GM21447 (cell line): ENCODE data around the gene THAP7.

Source experiments
- ATAC-seq: cut with Tn5 transposase; IDR thresholded peaks from one replicate; pipeline ENCODE4 v1.9.1; 2021; ENCODE audit not compliant: unreplicated experiment

Gene THAP7

GRCh38 chr22:20965104-20965887 is 36.6 kb downstream of the THAP7 start:
- ATAC-seq, result no peak

DNA sequence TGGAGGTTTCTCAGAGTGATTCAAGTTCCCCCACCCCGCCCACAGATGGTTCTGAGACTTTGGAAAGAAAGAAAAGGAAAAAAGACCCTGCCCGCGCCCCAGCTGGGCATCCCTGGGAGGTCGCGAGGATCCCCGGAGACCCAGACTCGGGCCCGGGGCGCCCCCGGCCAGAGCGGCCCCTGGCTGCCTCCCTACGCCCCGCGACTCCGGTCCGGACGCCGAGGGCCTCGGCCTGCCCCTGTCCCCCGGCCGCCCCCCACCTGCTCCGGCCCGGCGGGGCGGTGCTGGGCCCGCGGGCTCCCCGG is 37.2 kb downstream of the THAP7 start:
- no peak for ATAC-seq

DNA sequence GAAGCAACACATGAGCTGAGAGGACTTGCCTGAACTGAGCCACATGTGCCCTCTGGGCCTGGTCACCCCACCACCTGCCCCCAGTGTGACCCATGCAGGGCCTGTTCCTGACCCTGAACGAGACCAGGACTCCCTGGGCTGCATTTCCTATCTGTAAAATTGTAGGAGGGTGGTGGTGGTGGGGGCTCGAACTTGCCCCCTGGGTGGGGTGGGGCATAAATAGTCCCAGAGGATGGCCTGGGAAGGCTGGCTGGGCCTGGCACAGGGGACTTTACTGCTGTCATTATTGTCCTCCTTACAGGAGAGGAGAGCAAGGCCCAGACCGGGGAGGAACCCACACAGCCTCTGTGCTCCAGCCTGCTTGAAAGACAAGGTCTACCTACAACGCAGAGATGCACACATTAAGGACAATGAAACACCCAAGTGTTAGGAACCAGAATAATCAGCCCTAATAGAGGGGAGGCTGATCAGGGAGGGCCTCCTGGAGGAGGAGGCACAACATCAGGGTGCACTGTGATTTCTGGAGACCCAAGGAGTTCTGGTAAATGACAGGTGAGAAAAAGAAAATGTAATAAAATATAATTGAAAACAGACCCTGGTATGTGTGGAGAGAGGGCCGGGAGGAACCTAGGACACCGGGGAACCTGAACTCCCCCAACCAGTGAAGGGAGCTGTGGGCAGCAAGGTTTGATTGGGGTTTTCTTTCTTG is 37.7 kb downstream of the THAP7 start:
- ATAC-seq, result no peak

GRCh38 chr22:20963201-20964052 is 38.5 kb downstream of the THAP7 start:
- ATAC-seq, result no peak

- ATAC-seq, result no peak
Measured at GRCh38 chr22:20962491-20962945, 39.4 kb downstream of the THAP7 start.

DNA sequence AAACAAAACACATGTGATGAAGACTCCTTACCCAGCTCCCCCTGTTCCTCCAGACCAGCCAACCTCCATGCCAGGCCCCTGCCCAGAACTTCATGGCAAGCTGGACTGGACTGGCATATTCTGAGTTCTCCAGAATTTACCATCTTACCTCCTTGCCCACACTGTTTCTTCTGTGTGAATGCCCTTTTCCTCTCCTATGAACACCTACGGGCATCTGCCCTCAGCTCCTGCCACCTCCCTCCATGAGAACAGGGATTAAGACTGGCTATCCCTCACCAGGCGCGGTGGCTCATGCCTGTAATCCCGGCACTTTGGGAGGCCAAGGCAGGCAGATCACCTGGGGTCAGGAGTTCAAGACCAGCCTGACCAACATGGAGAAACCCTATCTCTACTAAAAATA is 41.3 kb downstream of the THAP7 start:
- no peak for ATAC-seq

GRCh38 chr22:20959578-20960461 is 42.1 kb downstream of the THAP7 start:
- no peak for ATAC-seq

GRCh38 chr22:20957683-20958431 is 44.1 kb downstream of the THAP7 start:
- no peak for ATAC-seq

GRCh38 chr22:20957102-20957682 is 44.7 kb downstream of the THAP7 start:
- ATAC-seq, result no peak

DNA sequence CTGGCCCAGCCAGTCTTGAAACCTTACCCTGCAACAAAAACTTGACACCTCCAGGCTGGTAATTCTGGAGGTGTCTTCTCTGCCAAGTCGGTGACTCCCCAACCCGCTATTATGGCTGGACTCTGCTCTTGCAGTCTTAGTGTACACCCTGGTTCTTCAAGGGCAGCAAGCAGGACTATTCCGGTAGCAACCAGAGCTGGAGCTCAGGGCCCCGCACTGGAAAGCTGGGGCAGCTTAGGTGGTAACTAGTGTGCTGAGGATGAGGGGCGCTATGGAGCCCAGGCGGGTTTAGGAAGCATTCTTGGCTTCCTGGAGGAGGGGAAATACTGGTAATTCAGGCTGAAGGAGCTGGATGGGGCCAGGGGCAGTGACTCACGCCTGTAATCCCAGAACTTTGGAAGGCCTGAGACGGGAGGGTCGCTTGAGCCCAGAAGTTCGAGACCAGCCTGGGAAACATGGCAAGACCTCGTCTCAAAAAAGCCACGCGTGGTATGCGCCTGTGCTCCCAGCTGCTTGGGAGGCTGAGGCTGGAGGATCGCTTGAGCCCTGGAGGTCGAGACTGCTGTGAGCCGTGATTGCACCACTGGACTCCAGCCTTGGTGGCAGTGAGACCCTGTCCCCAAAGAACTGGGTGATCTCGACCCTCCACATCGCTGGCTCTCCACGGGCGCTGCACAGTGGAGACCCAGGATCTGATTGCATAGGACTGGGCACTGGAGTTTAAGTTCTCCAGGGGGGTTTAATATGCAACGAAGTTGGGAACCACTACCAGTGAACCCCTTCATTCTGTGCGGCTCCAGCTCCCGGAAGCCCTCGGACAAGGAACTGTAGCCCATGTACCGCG is 45.4 kb downstream of the THAP7 start:
- no peak for ATAC-seq

- no peak for ATAC-seq
Measured at GRCh38 chr22:20955548-20955947, 46.4 kb downstream of the THAP7 start.

DNA sequence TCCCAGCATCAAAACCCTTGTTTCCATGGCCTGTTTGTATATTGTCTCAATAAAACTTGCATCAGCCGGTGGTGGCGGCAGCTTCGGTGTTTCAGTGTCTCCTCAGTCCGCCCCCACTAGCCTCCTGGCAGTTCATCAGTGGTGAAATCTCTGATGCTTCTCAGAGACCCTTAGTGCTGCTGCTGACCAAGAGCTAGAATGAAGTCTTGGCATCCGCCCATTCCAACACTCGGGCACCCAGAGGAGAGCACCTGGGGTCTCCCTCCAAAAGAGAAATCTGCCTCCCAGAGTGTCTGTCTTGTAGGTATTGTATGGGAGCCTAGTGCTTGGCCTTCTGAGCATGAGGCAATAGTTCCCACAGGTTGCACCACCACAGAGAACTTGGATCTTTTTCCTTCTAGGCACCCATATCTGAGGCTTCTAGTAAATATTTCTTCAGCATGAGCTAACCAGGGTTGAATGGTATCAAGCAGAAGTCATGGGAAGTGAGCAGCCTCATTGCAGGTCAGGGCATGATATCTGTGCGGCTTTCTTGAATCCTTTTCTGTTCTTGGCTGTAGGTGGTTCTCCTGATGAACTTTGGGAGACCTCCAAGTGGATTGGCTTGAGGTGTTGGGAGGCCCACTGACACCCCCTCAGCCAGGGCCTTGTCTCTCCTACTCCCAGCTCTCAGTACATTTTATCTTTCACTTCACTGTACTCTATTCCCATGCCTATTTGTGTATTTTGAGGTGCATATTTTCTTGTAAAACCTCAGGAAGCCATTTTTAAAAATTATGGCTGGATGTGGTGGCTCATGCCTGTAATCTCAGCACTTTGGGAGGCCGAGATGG is 48.0 kb downstream of the THAP7 start:
- no peak for ATAC-seq

- no peak for ATAC-seq
Measured at GRCh38 chr22:20953342-20953608, 48.6 kb downstream of the THAP7 start.

DNA sequence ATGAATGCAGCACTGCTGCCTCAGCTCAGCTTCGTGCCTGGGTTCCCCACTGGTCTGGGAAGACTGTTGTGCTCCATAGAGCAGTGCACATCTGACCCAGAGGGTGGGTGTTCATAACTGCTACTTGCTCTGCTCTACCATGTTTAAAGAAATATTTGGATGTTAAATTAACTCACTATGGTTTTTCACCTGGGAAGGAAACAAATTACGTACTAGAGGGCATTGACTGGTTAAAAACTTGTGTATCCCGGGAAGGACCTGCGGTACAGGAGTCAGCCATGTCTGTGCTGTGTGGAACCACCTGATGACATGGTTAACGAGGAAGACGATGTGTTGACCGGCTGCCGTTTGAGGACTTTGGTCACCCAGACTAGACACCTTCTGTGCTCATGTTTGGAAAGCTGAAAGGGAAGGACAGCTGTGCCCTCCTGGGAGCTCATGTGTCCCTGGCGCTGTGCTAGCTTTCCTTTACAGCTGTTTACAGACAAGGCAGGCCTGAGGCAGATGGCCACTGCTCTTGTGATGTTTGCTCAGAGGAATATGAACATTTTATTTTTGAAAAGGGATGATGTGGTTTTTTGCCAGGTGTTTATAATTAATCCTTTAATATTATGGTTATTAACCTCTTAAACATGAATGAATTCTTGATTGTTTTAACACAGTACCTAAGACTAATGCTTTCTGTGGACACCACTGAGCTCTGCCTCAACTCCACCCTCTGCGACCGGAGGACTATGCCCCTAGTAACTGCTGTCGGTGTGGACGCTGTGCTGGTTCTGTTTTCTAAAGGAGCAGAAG is 49.2 kb downstream of the THAP7 start:
- no peak for ATAC-seq

- ATAC-seq, result no peak
Measured at GRCh38 chr22:20951932-20952380, 50.0 kb downstream of the THAP7 start.

GRCh38 chr22:20951151-20951931 is 50.6 kb downstream of the THAP7 start:
- no peak for ATAC-seq
